Esophagus (tissue), 2 donors: ENCODE data around the gene TUBD1. TPM values are rescaled to one million over a fixed set of nuclear protein-coding genes. Genes with fewer than 3 reads are reported as not detected.

ENCODE experiments used
- H3K27ac ChIP-seq, 2 donors: one replicate each; pipeline ENCODE4 v1.5.1; 2013; ENCODE audit warnings: low read depth in 2 of 2, mild to moderate bottlenecking in 2 of 2, inconsistent platforms in 1 of 2, low read length in 1 of 2, moderate library complexity in 1 of 2
- H3K27me3 ChIP-seq, 2 donors: one replicate each; pipeline ENCODE4 v1.6.1; 2013; ENCODE audit warnings: low read length in 2 of 2, control low read depth in 1 of 2, mild to moderate bottlenecking in 1 of 2; ENCODE audit not compliant: insufficient read depth in 2 of 2, control insufficient read depth in 1 of 2
- H3K36me3 ChIP-seq, 2 donors: one replicate each; pipeline ENCODE4 v1.6.1; 2013; ENCODE audit warnings: low read length in 1 of 2; ENCODE audit not compliant: control insufficient read depth in 2 of 2, insufficient read depth in 2 of 2
- H3K4me1 ChIP-seq, 2 donors: one replicate each; pipeline ENCODE4 v1.6.1; 2013; ENCODE audit warnings: low read length in 1 of 2; ENCODE audit not compliant: control insufficient read depth in 2 of 2, insufficient read depth in 2 of 2
- H3K4me3 ChIP-seq, 2 donors: one replicate each; pipeline ENCODE4 v1.5.1; 2013; ENCODE audit warnings: low read length in 2 of 2, mild to moderate bottlenecking in 2 of 2, low read depth in 1 of 2, moderate library complexity in 1 of 2
- H3K9me3 ChIP-seq, 2 donors: one replicate each; pipeline ENCODE4 v1.6.1; 2013; ENCODE audit warnings: mild to moderate bottlenecking in 2 of 2, low read depth in 1 of 2, low read length in 1 of 2, moderate library complexity in 1 of 2; ENCODE audit not compliant: control insufficient read depth in 2 of 2, insufficient read depth in 1 of 2
- WGBS, 2 donors: extraction: QIAGEN DNeasy Blood & Tissue Kit; methylation state at CpG; one replicate each; pipeline ENCODE4 v1.1.7; 2013; 5-methylcytosine and 5-hydroxymethylcytosine counted together
- polyA plus RNA-seq, 2 donors: library from polyadenylated mRNA; stranded (reverse); fragments of 200-250 nt; gene quantifications; one replicate each; pipeline ENCODE4 v1.2.3, GENCODE V29; 2013
- donor health status: healthy with polysubstance abuse.
- donor health status: Bipolar disorder and iron deficiency.

The TUBD1 gene
- polyA plus RNA-seq, 2 donors = 7.1 to 8.4 TPM

- Histone ChIP-seq H3K27ac (peak overlapping the region; percentile 83 to 88), H3K27me3 (no peaks in the 10 kb centered on the region), H3K9me3 (no peaks in the 10 kb centered on the region), H3K4me1 (no peaks in the 10 kb centered on the region), H3K36me3 (no peaks in the 10 kb centered on the region), H3K4me3 (peak overlapping the region; percentile 52 to 77)
- 9 to 18% methylated on average over 4 of the region's 4 CpGs for WGBS, 2 donors
Observed at GRCh38 chr17:59840329-59841090, 52.2 kb downstream of the TUBD1 start.

GRCh38 chr17:59839651-59840328 lies 53.0 kb downstream of the TUBD1 start:
- Histone ChIP-seq H3K9me3 (no peaks in the 10 kb centered on the region), H3K27me3 (no peaks in the 10 kb centered on the region), H3K4me1 (no peaks in the 10 kb centered on the region), H3K27ac (peak overlapping the region; percentile 70 to 88), H3K36me3 (no peaks in the 10 kb centered on the region), H3K4me3 (peak overlapping the region; percentile 41 to 77)
- WGBS, 2 donors = 8 to 10% methylated on average over 6 of the region's 6 CpGs

- Histone ChIP-seq H3K4me1 (no peaks in the 10 kb centered on the region), H3K4me3 (peak overlapping the region; percentile 60 to 77), H3K27me3 (no peaks in the 10 kb centered on the region), H3K27ac (peak overlapping the region; percentile 96), H3K9me3 (no peaks in the 10 kb centered on the region), H3K36me3 (no peaks in the 10 kb centered on the region)
- WGBS, 2 donors = 3 to 4% methylated on average over 8 of the region's 8 CpGs
Observed at GRCh38 chr17:59838052-59838916, 54.5 kb downstream of the TUBD1 start.

GRCh38 chr17:59837308-59838051 lies 55.3 kb downstream of the TUBD1 start:
- Histone ChIP-seq H3K4me1 (no peaks in the 10 kb centered on the region), H3K27me3 (no peaks in the 10 kb centered on the region), H3K9me3 (no peaks in the 10 kb centered on the region), H3K36me3 (no peaks in the 10 kb centered on the region), H3K27ac (peak overlapping the region; percentile 83 to 96), H3K4me3 (peak overlapping the region in 1 of 2 donors; percentile 77)
- 2% methylated on average over 8 of the region's 8 CpGs for WGBS, 2 donors

- Histone ChIP-seq H3K36me3 (no peaks in the 10 kb centered on the region), H3K4me1 (no peaks in the 10 kb centered on the region), H3K4me3 (no peak overlapping the region)
Observed at GRCh38 chr17:59832883-59833379, 59.8 kb downstream of the TUBD1 start.

GRCh38 chr17:59830846-59831486 lies 61.8 kb downstream of the TUBD1 start:
- H3K27ac ChIP-seq = peak overlapping the region; percentile 17 to 63
- H3K27me3 ChIP-seq = no peaks in the 10 kb centered on the region
- no peaks in the 10 kb centered on the region for H3K4me1 ChIP-seq
- H3K36me3 ChIP-seq = no peaks in the 10 kb centered on the region
- WGBS, 2 donors = 62 to 87% methylated on average over 1 of the region's 1 CpG
- H3K9me3 ChIP-seq = no peaks in the 10 kb centered on the region
- H3K4me3 ChIP-seq = no peak overlapping the region

More at GRCh38 chr17:59832883-59833379, 59.8 kb downstream of the TUBD1 start:
- no peaks in the 10 kb centered on the region for H3K27me3 ChIP-seq
- WGBS, 2 donors = 42 to 44% methylated on average over 4 of the region's 4 CpGs
- no peak overlapping the region for H3K27ac ChIP-seq
- no peaks in the 10 kb centered on the region for H3K9me3 ChIP-seq

- Histone ChIP-seq H3K4me3 (no peak overlapping the region), H3K27me3 (no peaks in the 10 kb centered on the region), H3K4me1 (no peaks in the 10 kb centered on the region), H3K9me3 (no peaks in the 10 kb centered on the region), H3K27ac (peak overlapping the region; percentile 50 to 64), H3K36me3 (no peaks in the 10 kb centered on the region)
- WGBS, 2 donors = 65 to 66% methylated on average over 3 of the region's 3 CpGs
Observed at GRCh38 chr17:59830007-59830630, 62.6 kb downstream of the TUBD1 start.

GRCh38 chr17:59829217-59830006 lies 63.3 kb downstream of the TUBD1 start:
- no peaks in the 10 kb centered on the region for H3K36me3 ChIP-seq
- H3K4me3 ChIP-seq = no peak overlapping the region
- 9 to 11% methylated on average over 4 of the region's 4 CpGs for WGBS, 2 donors
- H3K9me3 ChIP-seq = no peaks in the 10 kb centered on the region
- H3K27ac ChIP-seq = peak overlapping the region; percentile 42 to 50
- no peaks in the 10 kb centered on the region for H3K4me1 ChIP-seq
- H3K27me3 ChIP-seq = no peaks in the 10 kb centered on the region
